Neural progenitor cell (in vitro differentiated cells): ENCODE measurements around the gene PMPCA. TPM values are rescaled to one million over a fixed set of nuclear protein-coding genes. Genes with fewer than 3 reads are reported as not detected.
A peak's percentile ranks its signal among the peaks of the same experiment; 100 is the strongest.

Experiments
- DNase-seq: peaks from one replicate; pipeline ENCODE4 v3.0.0-alpha.2; 2016; ENCODE audit warnings: low spot score
- H2AFZ ChIP-seq: fragments of 200-600 bp; sonication (generic); replicated peaks from 2 replicates; pipeline ENCODE4 v1.6.1; 2016; ENCODE audit warnings: antibody characterized with exemption
- H3F3A ChIP-seq: fragments of 200-600 bp; sonication (generic); 2 replicates; pipeline ENCODE4 v1.6.1; 2016; ENCODE audit warnings: antibody characterized with exemption, low read depth
- H3K27ac ChIP-seq: fragments of 200-600 bp; sonication (generic); 2 replicates; pipeline ENCODE4 v1.5.1; 2016; ENCODE audit warnings: mild to moderate bottlenecking
- H3K27me3 ChIP-seq: fragments of 200-600 bp; sonication (generic); 2 replicates; pipeline ENCODE4 v1.6.1; 2016; ENCODE audit warnings: mild to moderate bottlenecking, moderate library complexity
- H3K36me3 ChIP-seq: fragments of 200-600 bp; sonication (generic); 2 replicates; pipeline ENCODE4 v1.5.1; 2016
- H3K4me1 ChIP-seq: fragments of 200-600 bp; sonication (generic); 2 replicates; pipeline ENCODE4 v1.6.1; 2016; ENCODE audit warnings: mixed run types
- H3K4me2 ChIP-seq: fragments of 200-600 bp; sonication (generic); 2 replicates; pipeline ENCODE4 v1.6.1; 2016
- H3K4me3 ChIP-seq: fragments of 200-600 bp; sonication (generic); 2 replicates; pipeline ENCODE4 v1.5.1; 2016
- H3K79me2 ChIP-seq: fragments of 200-600 bp; sonication (generic); 2 replicates; pipeline ENCODE4 v1.6.1; 2016; ENCODE audit warnings: low read depth
- H3K9ac ChIP-seq: fragments of 200-600 bp; sonication (generic); 2 replicates; pipeline ENCODE4 v1.6.1; 2016
- H3K9me3 ChIP-seq: fragments of 200-600 bp; sonication (generic); 2 replicates; pipeline ENCODE4 v1.5.1; 2016; ENCODE audit warnings: low read depth
- H4K20me1 ChIP-seq: fragments of 200-600 bp; sonication (generic); 2 replicates; pipeline ENCODE4 v1.6.1; 2016; ENCODE audit warnings: low read depth
- H3K27ac Mint-ChIP-seq: 3 replicates; pipeline ENCODE4 v1.8.0; 2021; ENCODE audit warnings: mixed read lengths
- H3K27me3 Mint-ChIP-seq: 2 replicates; pipeline ENCODE4 v1.8.0; 2022; ENCODE audit warnings: low read depth, mild to moderate bottlenecking, inconsistent platforms, moderate library complexity, mixed read lengths; ENCODE audit not compliant: insufficient read depth
- H3K36me3 Mint-ChIP-seq: 3 replicates; pipeline ENCODE4 v1.8.0; 2021; ENCODE audit warnings: mixed read lengths
- H3K4me1 Mint-ChIP-seq: 3 replicates; pipeline ENCODE4 v1.8.0; 2021; ENCODE audit warnings: mixed read lengths
- H3K4me3 Mint-ChIP-seq: 3 replicates; pipeline ENCODE4 v1.8.0; 2021; ENCODE audit warnings: mild to moderate bottlenecking, moderate library complexity, mixed read lengths
- H3K9me3 Mint-ChIP-seq: 3 replicates; pipeline ENCODE4 v1.8.0; 2020; ENCODE audit warnings: mixed read lengths
- CTCF ChIP-seq: fragments of 200-600 bp; sonication (generic); IDR thresholded peaks from 2 replicates; pipeline ENCODE4 v1.5.1; 2017; ENCODE audit warnings: antibody characterized with exemption, mild to moderate bottlenecking
- EZH2 ChIP-seq: fragments of 200-600 bp; sonication (generic); IDR thresholded peaks from 2 replicates; pipeline ENCODE4 v1.6.1; 2017; ENCODE audit warnings: antibody characterized with exemption, mild to moderate bottlenecking, moderate library complexity
- EZH2phosphoT487 ChIP-seq: fragments of 200-600 bp; sonication (generic); IDR thresholded peaks from 2 replicates; pipeline ENCODE4 v1.6.1; 2017; ENCODE audit warnings: antibody characterized with exemption
- total RNA-seq: library from RNA; depleted of rRNA; stranded (reverse); fragments of >200 nt; gene quantifications from 2 replicates; pipeline ENCODE4 v1.2.3, GENCODE V29; 2015; ENCODE audit warnings: low replicate concordance

PMPCA gene
- total RNA-seq, 1 donor from 2014 or later, result 51.3 TPM

GRCh38 chr9:136429075-136429628 is 18.7 kb downstream of the PMPCA start:
- H3K36me3 Mint-ChIP-seq, result peaks cover 3% of the 10 kb centered on the region
- no peaks in the 10 kb centered on the region for H3K9me3 Mint-ChIP-seq

GRCh38 chr9:136429683-136430491 is 19.4 kb downstream of the PMPCA start:
- H3K9me3 ChIP-seq, result no peaks in the 10 kb centered on the region
- H3K27ac ChIP-seq, result no peak overlapping the region
- no peak for TF ChIP-seq CTCF
- no peak for TF ChIP-seq EZH2
- TF ChIP-seq EZH2phosphoT487, result no peak
- peaks cover 4% of the 10 kb centered on the region for H3K27me3 Mint-ChIP-seq
- no peak overlapping the region for H3K4me3 ChIP-seq
- peaks cover 3% of the 10 kb centered on the region for H3K36me3 Mint-ChIP-seq
- no peak overlapping the region for H3K27ac Mint-ChIP-seq
- no peak overlapping the region for H3K4me3 Mint-ChIP-seq
- no peak for DNase-seq
- H3K79me2 ChIP-seq, result peaks cover 4% of the 10 kb centered on the region
- H4K20me1 ChIP-seq, result peaks cover 3% of the 10 kb centered on the region
- H2AFZ ChIP-seq, result no peak overlapping the region
- no peaks in the 10 kb centered on the region for H3K9me3 Mint-ChIP-seq
- no peak overlapping the region for H3K4me2 ChIP-seq
- no peaks in the 10 kb centered on the region for H3F3A ChIP-seq
- no peaks in the 10 kb centered on the region for H3K36me3 ChIP-seq
- no peak overlapping the region for H3K9ac ChIP-seq
- no peaks in the 10 kb centered on the region for H3K4me1 Mint-ChIP-seq
- H3K4me1 ChIP-seq, result no peaks in the 10 kb centered on the region
- H3K27me3 ChIP-seq, result no peaks in the 10 kb centered on the region

More at GRCh38 chr9:136429075-136429628, 18.7 kb downstream of the PMPCA start:
- Mint-ChIP-seq H3K4me1 (no peaks in the 10 kb centered on the region), H3K4me3 (no peak overlapping the region), H3K27ac (no peak overlapping the region), H3K27me3 (peaks cover 4% of the 10 kb centered on the region)
- Histone ChIP-seq H3K27me3 (no peaks in the 10 kb centered on the region), H3K9ac (no peak overlapping the region), H2AFZ (no peak overlapping the region), H4K20me1 (no peaks in the 10 kb centered on the region), H3K36me3 (no peaks in the 10 kb centered on the region), H3K4me3 (no peak overlapping the region), H3K4me1 (no peaks in the 10 kb centered on the region), H3K4me2 (no peak overlapping the region), H3K9me3 (no peaks in the 10 kb centered on the region), H3K79me2 (no peaks in the 10 kb centered on the region), H3F3A (no peaks in the 10 kb centered on the region), H3K27ac (peak overlapping the region; percentile 29)
- DNase-seq, result no peak
- TF ChIP-seq CTCF (no peak), EZH2phosphoT487 (no peak), EZH2 (no peak)

- H3K36me3 ChIP-seq, result no peaks in the 10 kb centered on the region
- no peaks in the 10 kb centered on the region for H3F3A ChIP-seq
- no peak overlapping the region for H3K4me3 Mint-ChIP-seq
Observed at GRCh38 chr9:136430588-136431234, 20.3 kb downstream of the PMPCA start.

More at GRCh38 chr9:136430588-136431234, 20.3 kb downstream of the PMPCA start:
- Mint-ChIP-seq H3K36me3 (peaks cover 3% of the 10 kb centered on the region), H3K9me3 (no peaks in the 10 kb centered on the region), H3K4me1 (peaks cover under 1% of the 10 kb centered on the region), H3K27me3 (peaks cover 4% of the 10 kb centered on the region), H3K27ac (no peak overlapping the region)
- H3K79me2 ChIP-seq, result peaks cover 12% of the 10 kb centered on the region
- no peak overlapping the region for H2AFZ ChIP-seq
- no peak overlapping the region for H3K27ac ChIP-seq
- H3K4me1 ChIP-seq, result no peaks in the 10 kb centered on the region
- TF ChIP-seq EZH2 (no peak), EZH2phosphoT487 (no peak), CTCF (no peak)
- peaks cover 11% of the 10 kb centered on the region for H4K20me1 ChIP-seq
- H3K9ac ChIP-seq, result no peak overlapping the region
- no peaks in the 10 kb centered on the region for H3K27me3 ChIP-seq
- no peaks in the 10 kb centered on the region for H3K9me3 ChIP-seq
- no peak overlapping the region for H3K4me2 ChIP-seq
- H3K4me3 ChIP-seq, result no peak overlapping the region
- DNase-seq, result no peak
